Uterus (tissue), 4 donors: ENCODE data around the gene OR2AT4. TPM values are rescaled to one million over a fixed set of nuclear protein-coding genes. Genes with fewer than 3 reads are reported as not detected.
"Not testable (repeated sequence)": the region's sequence is repeated elsewhere in the genome, so short reads cannot be mapped to it uniquely, and the experiment has no call there.

Experiments used
- DNase-seq, 2 donors: peaks; one replicate each; pipeline ENCODE4 v3.0.0-alpha.2; 2019 to 2020
- H3K27ac ChIP-seq, 2 donors: fragments of 200-600 bp; sonication (generic); 1 replicate in 1 of 2; 2 replicates in 1 of 2; pipeline ENCODE4 v1.5.1; 2016 to 2018
- H3K27me3 ChIP-seq, 2 donors: fragments of 200-600 bp; sonication (generic); one replicate each; pipeline ENCODE4 v1.5.1; 2018 to 2019; ENCODE audit warnings: control low read depth in 1 of 2
- H3K36me3 ChIP-seq, 2 donors: fragments of 200-600 bp; sonication (generic); one replicate each; pipeline ENCODE4 v1.5.1; 2019; ENCODE audit warnings: control low read depth in 1 of 2
- H3K4me1 ChIP-seq, 2 donors: fragments of 200-600 bp; sonication (generic); one replicate each; pipeline ENCODE4 v1.5.1; 2018 to 2019; ENCODE audit warnings: control low read depth in 1 of 2
- H3K4me3 ChIP-seq, 2 donors: fragments of 200-600 bp; sonication (generic); 1 replicate in 1 of 2; 2 replicates in 1 of 2; pipeline ENCODE4 v1.5.1; 2018 to 2019; ENCODE audit warnings: mild to moderate bottlenecking in 1 of 2
- H3K9me3 ChIP-seq, 2 donors: fragments of 200-600 bp; sonication (generic); one replicate each; pipeline ENCODE4 v1.5.1; 2019; ENCODE audit warnings: control low read depth in 1 of 2
- POLR2A ChIP-seq, 2 donors: fragments of 450-650 bp; IDR thresholded peaks; one replicate each; pipeline ENCODE4 v1.6.1; 2016; ENCODE audit warnings: antibody characterized with exemption in 2 of 2, mild to moderate bottlenecking in 1 of 2, moderate library complexity in 1 of 2
- intact Hi-C: fragments of 100-400 bp; cut with DNase I; formaldehyde crosslinking; loops from one replicate; pipeline ENCODE4 v1.15.1; 2023; ENCODE audit warnings: low total_unique reads
- total RNA-seq, 4 donors: library from RNA; depleted of rRNA in 3 of 4; stranded (reverse); fragments of >200 nt in 3 of 4; gene quantifications; one replicate each; pipeline versions ENCODE4 v1.1.0 to v1.2.4, GENCODE V29; 2014 to 2023
- TF ChIP-seq, protein P1 (sequence below), 4 experiments: fragments of 200-600 bp in 2 of 4; fragments of 450-650 bp in 2 of 4; sonication (generic) in 2 of 4; IDR thresholded peaks; one replicate each; pipeline ENCODE4 v1.5.1; 2016 to 2019; ENCODE audit warnings: antibody characterized with exemption in 4 of 4, mild to moderate bottlenecking in 2 of 4, moderate library complexity in 1 of 4
- donor health status: DM: yes; HTN: yes; CAD: no.

Gene OR2AT4
- total RNA-seq, 4 donors from 2014 or later: not detected

- Histone ChIP-seq H3K9me3 (no peaks in the 10 kb centered on the region), H3K27me3 (no peaks in the 10 kb centered on the region), H3K27ac (no peak overlapping the region), H3K4me3 (no peak overlapping the region), H3K36me3 (no peaks in the 10 kb centered on the region), H3K4me1 (no peaks in the 10 kb centered on the region)
- TF ChIP-seq POLR2A (IDR thresholded peaks at IDR 0.05): no peak
- TF ChIP-seq, protein P1, sequence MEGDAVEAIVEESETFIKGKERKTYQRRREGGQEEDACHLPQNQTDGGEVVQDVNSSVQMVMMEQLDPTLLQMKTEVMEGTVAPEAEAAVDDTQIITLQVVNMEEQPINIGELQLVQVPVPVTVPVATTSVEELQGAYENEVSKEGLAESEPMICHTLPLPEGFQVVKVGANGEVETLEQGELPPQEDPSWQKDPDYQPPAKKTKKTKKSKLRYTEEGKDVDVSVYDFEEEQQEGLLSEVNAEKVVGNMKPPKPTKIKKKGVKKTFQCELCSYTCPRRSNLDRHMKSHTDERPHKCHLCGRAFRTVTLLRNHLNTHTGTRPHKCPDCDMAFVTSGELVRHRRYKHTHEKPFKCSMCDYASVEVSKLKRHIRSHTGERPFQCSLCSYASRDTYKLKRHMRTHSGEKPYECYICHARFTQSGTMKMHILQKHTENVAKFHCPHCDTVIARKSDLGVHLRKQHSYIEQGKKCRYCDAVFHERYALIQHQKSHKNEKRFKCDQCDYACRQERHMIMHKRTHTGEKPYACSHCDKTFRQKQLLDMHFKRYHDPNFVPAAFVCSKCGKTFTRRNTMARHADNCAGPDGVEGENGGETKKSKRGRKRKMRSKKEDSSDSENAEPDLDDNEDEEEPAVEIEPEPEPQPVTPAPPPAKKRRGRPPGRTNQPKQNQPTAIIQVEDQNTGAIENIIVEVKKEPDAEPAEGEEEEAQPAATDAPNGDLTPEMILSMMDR (IDR thresholded peaks at IDR 0.05): no peak
- intact Hi-C loops: no loop called here
- no peak for DNase-seq
Measured at GRCh38 chr11:75114465-75114864, 17.8 kb upstream of the OR2AT4 start.

GRCh38 chr11:75113030-75113429 is 16.4 kb upstream of the OR2AT4 start:
- Histone ChIP-seq H3K4me3 (no peak overlapping the region), H3K27ac (no peak overlapping the region), H3K9me3 (no peaks in the 10 kb centered on the region), H3K27me3 (no peaks in the 10 kb centered on the region), H3K36me3 (no peaks in the 10 kb centered on the region), H3K4me1 (no peaks in the 10 kb centered on the region)
- intact Hi-C loops: no loop called here
- TF ChIP-seq POLR2A (IDR thresholded peaks at IDR 0.05): no peak
- TF ChIP-seq, protein P1 (IDR thresholded peaks at IDR 0.05): no peak
- DNase-seq: no peak

- no peaks in the 10 kb centered on the region for H3K36me3 ChIP-seq
- H3K27ac ChIP-seq: no peak overlapping the region
- no peak for DNase-seq
- H3K27me3 ChIP-seq: no peaks in the 10 kb centered on the region
- H3K4me1 ChIP-seq: no peaks in the 10 kb centered on the region
- H3K4me3 ChIP-seq: no peak overlapping the region
- H3K9me3 ChIP-seq: no peaks in the 10 kb centered on the region
- TF ChIP-seq POLR2A (IDR thresholded peaks at IDR 0.05): no peak
- TF ChIP-seq, protein P1 (IDR thresholded peaks at IDR 0.05): no peak
- intact Hi-C loops: no loop called here
Measured at GRCh38 chr11:75112200-75112599, 15.5 kb upstream of the OR2AT4 start.

DNA sequence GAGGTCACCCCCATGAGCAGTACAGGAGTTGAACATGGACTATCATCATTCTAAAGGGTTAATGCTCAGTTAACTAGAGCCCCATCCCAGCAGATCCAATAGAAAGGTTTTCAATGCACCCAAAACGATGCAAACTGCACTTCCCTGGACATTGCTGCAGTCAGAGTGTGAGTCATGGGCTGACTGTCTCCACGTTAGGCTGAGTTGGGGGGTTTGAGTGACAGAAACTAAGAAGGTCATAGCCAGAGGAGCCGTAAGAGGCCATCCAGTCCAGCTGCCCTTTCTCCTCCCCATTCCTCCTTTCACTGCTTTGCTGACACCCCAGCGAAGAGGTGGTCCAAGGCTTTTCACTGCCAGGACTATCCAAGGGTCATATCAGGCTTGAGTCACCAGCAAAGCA is 10.5 kb upstream of the OR2AT4 start:
- no peak overlapping the region for H3K27ac ChIP-seq
- H3K4me3 ChIP-seq: no peak overlapping the region
- no peaks in the 10 kb centered on the region for H3K9me3 ChIP-seq
- no peaks in the 10 kb centered on the region for H3K36me3 ChIP-seq
- no peaks in the 10 kb centered on the region for H3K4me1 ChIP-seq
- TF ChIP-seq, protein P1 (IDR thresholded peaks at IDR 0.05): no peak
- H3K27me3 ChIP-seq: no peaks in the 10 kb centered on the region
- intact Hi-C loops: no loop called here
- DNase-seq: no peak

GRCh38 chr11:75105967-75106681 is 9.4 kb upstream of the OR2AT4 start:
- H3K36me3 ChIP-seq, H3K9me3 ChIP-seq, DNase-seq, intact Hi-C loops, H3K4me3 ChIP-seq, H3K4me1 ChIP-seq, H3K27me3 ChIP-seq, H3K27ac ChIP-seq: not testable (repeated sequence)
